H7 (cell line): Measurements from ENCODE around the gene PRSS56. TPM values are rescaled to one million over a fixed set of nuclear protein-coding genes. Genes with fewer than 3 reads are reported as not detected.

Experiments used
- DNase-seq: peaks from one replicate; pipeline ENCODE4 v3.0.0; 2012
- H3K27me3 ChIP-seq: 2 replicates; pipeline ENCODE4 v1.6.0; 2011; ENCODE audit warnings: mild to moderate bottlenecking, low read length; ENCODE audit not compliant: control insufficient read depth, insufficient read depth
- H3K36me3 ChIP-seq: replicated peaks from 2 replicates; pipeline ENCODE4 v1.5.1; 2011; ENCODE audit warnings: low read length; ENCODE audit not compliant: control insufficient read depth, insufficient read depth
- H3K4me3 ChIP-seq: 2 replicates; pipeline ENCODE4 v1.5.1; 2011; ENCODE audit warnings: low read depth, mild to moderate bottlenecking, control low read depth, low read length, moderate library complexity; ENCODE audit not compliant: insufficient read depth
- total RNA-seq: library from RNA; depleted of rRNA; stranded (reverse); fragments of >200 nt; shearing (Covaris generic); gene quantifications from 2 replicates; pipeline ENCODE4 v1.2.3, GENCODE V29; 2014; rRNA removed

The PRSS56 gene
- total RNA-seq, 1 experiment from 2014 or later: not detected

- peaks cover 35% of the 10 kb centered on the region for H3K36me3 ChIP-seq
- no peak for DNase-seq
- H3K4me3 ChIP-seq: no peak overlapping the region
- H3K27me3 ChIP-seq: no peaks in the 10 kb centered on the region
These were observed 50.9 kb downstream of the PRSS56 start for GRCh38 chr2:232571026-232571474.

DNA sequence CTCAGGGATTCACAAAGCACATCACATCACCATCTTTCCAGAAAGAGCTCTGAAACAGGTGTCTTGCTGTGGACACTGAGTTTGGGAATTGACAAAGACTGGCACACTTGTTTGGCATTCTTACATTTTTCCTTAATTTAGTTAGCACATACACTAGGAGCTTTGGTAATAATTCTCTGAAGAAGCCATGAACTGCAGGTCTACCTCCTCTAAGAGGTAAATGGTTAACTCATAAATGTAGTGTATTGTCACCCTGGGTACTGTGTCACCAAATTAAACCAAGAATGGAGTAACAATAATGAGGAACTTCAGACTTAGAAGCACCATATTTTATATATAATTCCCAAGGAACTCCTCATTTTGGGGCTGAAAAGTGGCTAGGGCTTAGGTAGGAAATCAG lies 52.9 kb downstream of the PRSS56 start:
- peaks cover 20% of the 10 kb centered on the region for H3K36me3 ChIP-seq
- no peaks in the 10 kb centered on the region for H3K27me3 ChIP-seq
- no peak for DNase-seq
- H3K4me3 ChIP-seq: no peak overlapping the region

GRCh38 chr2:232573771-232574435 lies 53.7 kb downstream of the PRSS56 start:
- no peak overlapping the region for H3K4me3 ChIP-seq
- no peak for DNase-seq
- H3K36me3 ChIP-seq: peaks cover 19% of the 10 kb centered on the region
- H3K27me3 ChIP-seq: no peaks in the 10 kb centered on the region

GRCh38 chr2:232574674-232575403 lies 54.7 kb downstream of the PRSS56 start:
- no peak for DNase-seq
- Histone ChIP-seq H3K4me3 (no peak overlapping the region), H3K36me3 (peaks cover 11% of the 10 kb centered on the region), H3K27me3 (no peaks in the 10 kb centered on the region)

Other genes starting within 250 kb of the PRSS56 start
- 0.15 and 0.69 TPM in 2 replicates for gene ALPP, start 141.6 kb upstream of the PRSS56 start, total RNA-seq
- 0.21 and 0.89 TPM in 2 replicates for gene ALPG, start 113.5 kb upstream of the PRSS56 start, total RNA-seq
- gene ALPI, start 64.2 kb upstream of the PRSS56 start, total RNA-seq: 0.10 TPM in 1 of 2 replicates, not detected in the other
- gene ECEL1, start 32.6 kb upstream of the PRSS56 start, total RNA-seq: 12.5 and 17.2 TPM in 2 replicates
- gene CHRND, start 5.8 kb downstream of the PRSS56 start, total RNA-seq: not detected in 2 replicates
- gene CHRNG, start 19.3 kb downstream of the PRSS56 start, total RNA-seq: not detected in 2 replicates
- 5.0 and 8.0 TPM in 2 replicates for gene TIGD1, start 30.2 kb downstream of the PRSS56 start, total RNA-seq
- gene EIF4E2, start 30.3 kb downstream of the PRSS56 start, total RNA-seq: 64.6 and 65.3 TPM in 2 replicates
- 3.8 and 4.3 TPM in 2 replicates for gene EFHD1, start 113.2 kb downstream of the PRSS56 start, total RNA-seq
- gene GIGYF2, start 176.9 kb downstream of the PRSS56 start, total RNA-seq: 34.5 and 56.1 TPM in 2 replicates